Measurements from ENCODE around the gene CHD9NB. TPM values are rescaled to one million over a fixed set of nuclear protein-coding genes. Genes with fewer than 3 reads are reported as not detected.
A peak's percentile ranks its signal among the peaks of the same experiment; 100 is the strongest.

CHD9NB gene
- total and polyA plus RNA-seq, 10 of the 15 experiments (the other 5 are each of a cell fraction or from before 2014, with no cell fraction given) = 0.14 to 1.6 (median 0.73) TPM

DNA sequence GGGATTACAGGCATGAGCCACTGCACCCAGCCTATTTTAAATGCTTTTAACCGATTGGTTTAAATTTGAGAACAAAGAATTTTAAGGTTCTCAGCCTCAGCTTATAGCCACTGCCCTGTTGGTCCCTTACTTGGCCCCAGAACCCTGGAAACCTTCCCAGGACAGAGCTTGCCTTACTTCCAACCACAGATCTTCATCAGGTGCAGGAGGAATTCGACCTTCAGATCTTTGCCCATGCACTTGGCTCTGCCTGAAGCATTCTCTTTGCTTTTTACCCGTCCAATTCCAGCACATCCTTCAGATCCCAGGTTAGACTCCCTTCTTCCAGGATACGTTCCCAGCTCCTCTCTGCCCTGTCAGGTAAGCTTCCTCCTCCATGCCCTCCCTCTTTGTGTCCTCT, 29.8 kb upstream of the CHD9NB start:
- intact Hi-C loops (cut with micrococcal nuclease; ENCODE audit: unreplicated experiment) (no loop called here), in situ Hi-C loops (cut with MboI) (no loop called here)
- ChIA-PET RAD21 (ENCODE audit: unreplicated experiment) (no interaction called here), SMC1A (ENCODE audit: uncharacterized antibody, unreplicated experiment) (interaction anchor here (0.8 to 1.8 kb wide), 2 partner anchors 11 to 29 kb away, joined by 3 to 6 read pairs; no protein-coding TSS in a partner anchor), CTCF (interaction anchor here (1.9 kb wide), 1 partner anchor 15 kb away, joined by 4 read pairs; no protein-coding TSS in a partner anchor), POLR2A (interaction anchor here (1.2 kb wide), 1 partner anchor 37 kb away, joined by 3 read pairs; no protein-coding TSS in a partner anchor)
- WGBS (ENCODE audit: insufficient coverage, insufficient replicate concordance, low lambda C conversion rate, missing lambda C conversion rate) = 95% methylated on average over 4 of the region's 4 CpGs
- TF ChIP-seq ZNF274 (IDR thresholded peaks at IDR 0.05; ENCODE audit: insufficient read depth, insufficient read length) (no peak), SMAD1 (IDR thresholded peaks at IDR 0.05; ENCODE audit: low read depth, partially characterized antibody) (no peak)
- no peak overlapping the region for H3K27ac ChIP-seq (ENCODE audit: control insufficient read depth, insufficient read depth)
- no peaks in the 10 kb centered on the region for H3K27me3 ChIP-seq (replicated peaks in 1 of 2; ENCODE audit: control insufficient read depth in 2 of 2, insufficient read depth in 2 of 2, low read length in 1 of 2)
- no peak overlapping the region for H2AFZ ChIP-seq (ENCODE audit: control insufficient read depth, low read depth, low read length)
- no TSS peak for BruUV-seq (replicated peaks)
- no peak overlapping the region for H3K9ac ChIP-seq (ENCODE audit: control insufficient read depth, insufficient read depth, low read length)
- DNase-seq (ENCODE audit: low read depth, low spot score) (no peak), ATAC-seq (no peak), FAIRE-seq (no peak)
- no peak overlapping the region for H3K4me3 ChIP-seq
- H3K79me2 ChIP-seq (ENCODE audit: control insufficient read depth, insufficient read depth, low read length) = peaks cover 9% of the 10 kb centered on the region
- no peaks in the 10 kb centered on the region for H4K20me1 ChIP-seq (ENCODE audit: control insufficient read depth, insufficient read depth)
- peaks cover 0 to 3% of the 10 kb centered on the region in 2 experiments; a peak in 3 of 4 replicates for H3K36me3 ChIP-seq (ENCODE audit: control insufficient read depth in 2 of 2, insufficient read depth in 2 of 2, low read length in 1 of 2)
- no peaks in the 10 kb centered on the region for H3K9me3 ChIP-seq (replicated peaks; ENCODE audit: control insufficient read depth, insufficient read depth, low read length)
- peaks cover 4% of the 10 kb centered on the region; the same call in 1 of the 2 replicates for H3K4me1 ChIP-seq (ENCODE audit: control insufficient read depth, insufficient read depth, low read length)
- no peak overlapping the region for H3K4me2 ChIP-seq (ENCODE audit: control insufficient read depth, insufficient read depth)

DNA sequence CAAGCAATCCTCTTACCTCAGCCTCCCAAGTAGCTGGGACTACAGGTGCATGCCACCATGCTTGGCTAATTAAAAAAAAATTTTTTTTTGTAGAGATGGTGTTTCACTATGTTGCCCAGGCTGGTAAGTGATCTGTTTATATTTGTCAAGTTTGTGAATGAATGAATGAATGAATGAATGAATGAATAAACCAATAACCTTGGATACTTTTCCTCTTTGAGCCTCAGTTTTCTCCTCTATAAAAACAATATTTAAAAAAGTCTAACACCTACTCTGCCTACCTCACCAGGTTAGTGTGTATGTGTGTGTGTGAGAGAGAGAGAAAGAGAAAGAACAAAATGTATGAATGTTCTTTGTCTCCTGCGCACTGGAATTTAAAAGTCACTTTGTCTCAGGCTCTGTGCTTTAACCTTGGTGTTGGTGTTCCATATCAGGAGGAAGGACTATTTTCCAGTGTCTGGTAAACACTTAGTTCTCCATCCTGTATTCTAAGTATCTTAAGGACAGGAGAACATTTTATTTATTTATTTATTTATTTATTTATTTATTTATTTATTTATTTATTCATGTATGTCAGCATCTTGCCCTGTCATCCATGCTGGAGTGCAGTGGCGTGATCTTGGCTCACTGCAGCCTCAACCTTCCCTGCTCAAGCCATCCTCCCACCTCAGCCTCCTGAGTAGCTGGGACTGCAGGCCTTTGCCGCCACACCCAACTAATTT, 29.1 kb upstream of the CHD9NB start:
- Histone ChIP-seq H3K4me3 (no peak overlapping the region), H4K20me1 (ENCODE audit: control insufficient read depth, insufficient read depth) (no peaks in the 10 kb centered on the region), H3K9ac (ENCODE audit: control insufficient read depth, insufficient read depth, low read length) (no peak overlapping the region), H3K4me2 (ENCODE audit: control insufficient read depth, insufficient read depth) (no peak overlapping the region), H3K79me2 (ENCODE audit: control insufficient read depth, insufficient read depth, low read length) (peaks cover 9% of the 10 kb centered on the region), H3K9me3 (replicated peaks; ENCODE audit: control insufficient read depth, insufficient read depth, low read length) (no peaks in the 10 kb centered on the region), H3K27ac (ENCODE audit: control insufficient read depth, insufficient read depth) (no peak overlapping the region), H3K27me3 (replicated peaks in 1 of 2; ENCODE audit: control insufficient read depth in 2 of 2, insufficient read depth in 2 of 2, low read length in 1 of 2) (no peaks in the 10 kb centered on the region), H2AFZ (ENCODE audit: control insufficient read depth, low read depth, low read length) (no peak overlapping the region), H3K4me1 (ENCODE audit: control insufficient read depth, insufficient read depth, low read length) (peaks cover 4% of the 10 kb centered on the region; the same call in 1 of the 2 replicates), H3K36me3 (ENCODE audit: control insufficient read depth in 2 of 2, insufficient read depth in 2 of 2, low read length in 1 of 2) (no peaks in the 10 kb centered on the region; a peak in 3 of 4 replicates)
- peak; percentile 93 for TF ChIP-seq ZNF24 (IDR thresholded peaks at IDR 0.05)
- TF ChIP-seq, protein P1, sequence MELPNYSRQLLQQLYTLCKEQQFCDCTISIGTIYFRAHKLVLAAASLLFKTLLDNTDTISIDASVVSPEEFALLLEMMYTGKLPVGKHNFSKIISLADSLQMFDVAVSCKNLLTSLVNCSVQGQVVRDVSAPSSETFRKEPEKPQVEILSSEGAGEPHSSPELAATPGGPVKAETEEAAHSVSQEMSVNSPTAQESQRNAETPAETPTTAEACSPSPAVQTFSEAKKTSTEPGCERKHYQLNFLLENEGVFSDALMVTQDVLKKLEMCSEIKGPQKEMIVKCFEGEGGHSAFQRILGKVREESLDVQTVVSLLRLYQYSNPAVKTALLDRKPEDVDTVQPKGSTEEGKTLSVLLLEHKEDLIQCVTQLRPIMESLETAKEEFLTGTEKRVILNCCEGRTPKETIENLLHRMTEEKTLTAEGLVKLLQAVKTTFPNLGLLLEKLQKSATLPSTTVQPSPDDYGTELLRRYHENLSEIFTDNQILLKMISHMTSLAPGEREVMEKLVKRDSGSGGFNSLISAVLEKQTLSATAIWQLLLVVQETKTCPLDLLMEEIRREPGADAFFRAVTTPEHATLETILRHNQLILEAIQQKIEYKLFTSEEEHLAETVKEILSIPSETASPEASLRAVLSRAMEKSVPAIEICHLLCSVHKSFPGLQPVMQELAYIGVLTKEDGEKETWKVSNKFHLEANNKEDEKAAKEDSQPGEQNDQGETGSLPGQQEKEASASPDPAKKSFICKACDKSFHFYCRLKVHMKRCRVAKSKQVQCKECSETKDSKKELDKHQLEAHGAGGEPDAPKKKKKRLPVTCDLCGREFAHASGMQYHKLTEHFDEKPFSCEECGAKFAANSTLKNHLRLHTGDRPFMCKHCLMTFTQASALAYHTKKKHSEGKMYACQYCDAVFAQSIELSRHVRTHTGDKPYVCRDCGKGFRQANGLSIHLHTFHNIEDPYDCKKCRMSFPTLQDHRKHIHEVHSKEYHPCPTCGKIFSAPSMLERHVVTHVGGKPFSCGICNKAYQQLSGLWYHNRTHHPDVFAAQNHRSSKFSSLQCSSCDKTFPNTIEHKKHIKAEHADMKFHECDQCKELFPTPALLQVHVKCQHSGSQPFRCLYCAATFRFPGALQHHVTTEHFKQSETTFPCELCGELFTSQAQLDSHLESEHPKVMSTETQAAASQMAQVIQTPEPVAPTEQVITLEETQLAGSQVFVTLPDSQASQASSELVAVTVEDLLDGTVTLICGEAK (IDR thresholded peaks at IDR 0.05; ENCODE audit: borderline replicate concordance) = no peak
- DNase-seq (ENCODE audit: low read depth, low spot score) (no peak), ATAC-seq (no peak), FAIRE-seq (no peak)
- ChIA-PET POLR2A (no interaction called here), RAD21 (ENCODE audit: unreplicated experiment) (no interaction called here), CTCF (interaction anchor here (1.9 kb wide), 1 partner anchor 14 kb away, joined by 4 read pairs; no protein-coding TSS in a partner anchor), SMC1A (ENCODE audit: uncharacterized antibody, unreplicated experiment) (interaction anchor here (0.8 to 1.8 kb wide), 2 partner anchors 11 to 30 kb away, joined by 3 to 6 read pairs; no protein-coding TSS in a partner anchor)
- 98% methylated on average over 3 of the region's 3 CpGs for whole genome bisulfite sequencing (ENCODE audit: insufficient coverage, insufficient replicate concordance, low lambda C conversion rate, missing lambda C conversion rate)
- BruUV-seq (replicated peaks) = no TSS peak
- intact Hi-C loops (cut with micrococcal nuclease; ENCODE audit: unreplicated experiment) = no loop called here
- in situ Hi-C loops (cut with MboI) = no loop called here

Measured in GM12878 (cell line).